Left lung (tissue), 10 donors: ENCODE data around the gene DPYSL4. TPM values are rescaled to one million over a fixed set of nuclear protein-coding genes. Genes with fewer than 3 reads are reported as not detected.

Source experiments
- ATAC-seq: fragments of 200-7000 bp; cut with Tn5 transposase; one replicate; pipeline ENCODE4 v1.9.1; 2020; ENCODE audit warnings: moderate library complexity
- DNase-seq, 4 donors: peaks; one replicate each; pipeline ENCODE4 v3.0.0-alpha.2; 2013 to 2020
- H3K27ac ChIP-seq, 2 donors: fragments of 200-600 bp; sonication (generic) in 1 of 2; one replicate each; pipeline versions ENCODE4 v1.5.0 to v1.8.0; 2020 to 2021
- H3K27me3 ChIP-seq, 2 donors: fragments of 200-600 bp; sonication (generic) in 1 of 2; one replicate each; pipeline versions ENCODE4 v1.5.0 to v1.8.0; 2020 to 2021
- H3K36me3 ChIP-seq, 2 donors: fragments of 200-600 bp; sonication (generic) in 1 of 2; one replicate each; pipeline versions ENCODE4 v1.5.0 to v1.8.0; 2020 to 2021
- H3K4me1 ChIP-seq, 2 donors: fragments of 200-600 bp; one replicate each; pipeline ENCODE4 v1.8.0; 2021
- H3K4me3 ChIP-seq, 2 donors: fragments of 200-600 bp; sonication (generic) in 1 of 2; one replicate each; pipeline versions ENCODE4 v1.5.0 to v1.8.0; 2020 to 2021; ENCODE audit warnings: mild to moderate bottlenecking in 1 of 2
- H3K9me3 ChIP-seq, 2 donors: fragments of 200-600 bp; sonication (generic) in 1 of 2; one replicate each; pipeline versions ENCODE4 v1.5.0 to v1.8.0; 2020 to 2021
- intact Hi-C, 2 donors: fragments of 100-400 bp; cut with DNase I; formaldehyde crosslinking; loops; one replicate each; pipeline versions ENCODE4 v1.11.2 to v1.14.2; 2022
- polyA plus RNA-seq, 6 donors: library from polyadenylated mRNA; unstranded; fragments of 120-200 nt; gene quantifications; one replicate each; pipeline ENCODE4 v1.2.1, GENCODE V29; 2013; ENCODE audit not compliant: insufficient read length in 6 of 6
- total RNA-seq, 2 donors: library from RNA; stranded (reverse); fragmentation: NEBNext Ultra II Directional; extraction: Animal tissue kit (Norgen Biotek cat#: 25700); gene quantifications; one replicate each; pipeline ENCODE4 v1.2.1, GENCODE V29; 2021
- TF ChIP-seq, protein P1 (sequence below), 2 donors: fragments of 200-600 bp; sonication (generic) in 1 of 2; IDR thresholded peaks; one replicate each; pipeline versions ENCODE4 v1.5.0 to v1.8.0; 2021; ENCODE audit warnings: antibody characterized with exemption in 2 of 2
- donor health status: DM: no; HTN: yes; CAD: no.
- donor health status: DM: no; HTN: no; CAD: no.

DPYSL4 gene
- total and polyA plus RNA-seq, 8 donors, result 1.3 to 14.6 (median 10.4) TPM

DNA sequence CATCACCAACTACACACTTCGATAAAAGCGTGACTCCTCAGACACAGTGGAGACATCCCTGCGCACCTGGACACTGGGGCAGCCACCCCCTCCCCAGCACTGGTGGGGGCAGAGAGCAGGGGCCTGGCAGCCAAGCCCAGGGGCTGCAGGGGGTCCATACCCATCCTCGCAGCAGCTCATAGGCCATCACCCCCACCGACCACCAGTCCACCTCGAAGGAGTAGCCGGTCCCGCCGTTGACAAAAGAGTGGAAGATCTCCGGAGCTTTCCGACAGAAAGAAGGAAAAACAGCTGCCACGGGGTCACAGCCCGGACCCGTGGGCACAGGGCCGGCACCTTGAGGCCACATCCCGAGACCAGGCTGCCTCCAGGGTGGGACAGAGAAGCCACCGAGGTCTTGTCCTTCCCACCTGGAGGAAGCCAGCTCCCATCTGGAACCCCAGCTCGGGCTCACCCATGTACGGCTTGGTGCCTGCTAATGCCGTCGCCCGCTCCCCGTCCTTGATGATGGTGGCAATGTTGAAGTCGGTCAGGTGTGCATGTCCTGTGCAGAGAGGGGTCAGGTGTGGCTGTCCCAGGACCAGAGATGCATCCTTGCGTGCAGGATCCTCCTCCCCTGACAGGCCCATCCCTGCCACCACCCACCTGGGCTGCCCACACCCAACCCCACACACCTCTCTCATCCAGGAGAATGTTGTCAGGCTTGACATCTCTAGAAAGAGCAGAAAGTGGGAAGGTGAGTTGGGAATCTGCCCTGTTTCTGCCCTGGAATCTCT lies 38.5 kb downstream of the DPYSL4 start:
- no peaks in the 10 kb centered on the region for H3K27me3 ChIP-seq
- TF ChIP-seq, protein P1, sequence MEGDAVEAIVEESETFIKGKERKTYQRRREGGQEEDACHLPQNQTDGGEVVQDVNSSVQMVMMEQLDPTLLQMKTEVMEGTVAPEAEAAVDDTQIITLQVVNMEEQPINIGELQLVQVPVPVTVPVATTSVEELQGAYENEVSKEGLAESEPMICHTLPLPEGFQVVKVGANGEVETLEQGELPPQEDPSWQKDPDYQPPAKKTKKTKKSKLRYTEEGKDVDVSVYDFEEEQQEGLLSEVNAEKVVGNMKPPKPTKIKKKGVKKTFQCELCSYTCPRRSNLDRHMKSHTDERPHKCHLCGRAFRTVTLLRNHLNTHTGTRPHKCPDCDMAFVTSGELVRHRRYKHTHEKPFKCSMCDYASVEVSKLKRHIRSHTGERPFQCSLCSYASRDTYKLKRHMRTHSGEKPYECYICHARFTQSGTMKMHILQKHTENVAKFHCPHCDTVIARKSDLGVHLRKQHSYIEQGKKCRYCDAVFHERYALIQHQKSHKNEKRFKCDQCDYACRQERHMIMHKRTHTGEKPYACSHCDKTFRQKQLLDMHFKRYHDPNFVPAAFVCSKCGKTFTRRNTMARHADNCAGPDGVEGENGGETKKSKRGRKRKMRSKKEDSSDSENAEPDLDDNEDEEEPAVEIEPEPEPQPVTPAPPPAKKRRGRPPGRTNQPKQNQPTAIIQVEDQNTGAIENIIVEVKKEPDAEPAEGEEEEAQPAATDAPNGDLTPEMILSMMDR (IDR thresholded peaks at IDR 0.05), result no peak
- H3K4me3 ChIP-seq, result no peak overlapping the region
- no peak for ATAC-seq
- intact Hi-C loops, result loop anchor here in 1 of 2 donors (10.0 kb wide), 1 partner anchor 120 kb away; no protein-coding TSS in a partner anchor
- no peaks in the 10 kb centered on the region for H3K9me3 ChIP-seq
- no peak overlapping the region for H3K27ac ChIP-seq
- DNase-seq, result peak in 1 of 4 donors; percentile 59
- H3K4me1 ChIP-seq, result peaks cover 3 to 26% of the 10 kb centered on the region in 2 donors
- peaks cover 0 to 17% of the 10 kb centered on the region in 2 donors for H3K36me3 ChIP-seq

DNA sequence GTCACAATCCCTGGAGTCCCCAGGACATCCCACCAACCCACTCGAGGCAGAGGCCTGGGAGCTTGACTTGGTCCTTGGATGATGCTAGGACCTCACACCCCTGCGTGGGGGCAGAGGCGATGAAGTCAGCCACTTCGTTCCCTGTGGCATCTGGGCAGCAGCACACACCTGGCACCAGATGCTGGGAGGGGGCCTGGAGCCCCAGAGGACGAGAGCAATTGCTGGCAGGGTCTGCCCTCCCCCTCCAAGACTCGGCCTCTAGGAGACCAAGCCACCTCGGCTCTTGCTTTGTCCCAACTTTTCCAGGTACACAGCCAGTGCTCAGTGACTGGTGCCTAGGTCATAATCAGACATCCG lies 39.1 kb downstream of the DPYSL4 start:
- no peak overlapping the region for H3K4me3 ChIP-seq
- H3K27me3 ChIP-seq, result no peaks in the 10 kb centered on the region
- DNase-seq, result peak in 1 of 4 donors; percentile 39
- no peak for ATAC-seq
- TF ChIP-seq, protein P1 (IDR thresholded peaks at IDR 0.05), result no peak
- peaks cover 0 to 17% of the 10 kb centered on the region in 2 donors for H3K36me3 ChIP-seq
- no peak overlapping the region for H3K27ac ChIP-seq
- peaks cover 3 to 32% of the 10 kb centered on the region in 2 donors for H3K4me1 ChIP-seq
- intact Hi-C loops, result loop anchor here in 1 of 2 donors (10.0 kb wide), 1 partner anchor 119 kb away; no protein-coding TSS in a partner anchor
- H3K9me3 ChIP-seq, result no peaks in the 10 kb centered on the region

DNA sequence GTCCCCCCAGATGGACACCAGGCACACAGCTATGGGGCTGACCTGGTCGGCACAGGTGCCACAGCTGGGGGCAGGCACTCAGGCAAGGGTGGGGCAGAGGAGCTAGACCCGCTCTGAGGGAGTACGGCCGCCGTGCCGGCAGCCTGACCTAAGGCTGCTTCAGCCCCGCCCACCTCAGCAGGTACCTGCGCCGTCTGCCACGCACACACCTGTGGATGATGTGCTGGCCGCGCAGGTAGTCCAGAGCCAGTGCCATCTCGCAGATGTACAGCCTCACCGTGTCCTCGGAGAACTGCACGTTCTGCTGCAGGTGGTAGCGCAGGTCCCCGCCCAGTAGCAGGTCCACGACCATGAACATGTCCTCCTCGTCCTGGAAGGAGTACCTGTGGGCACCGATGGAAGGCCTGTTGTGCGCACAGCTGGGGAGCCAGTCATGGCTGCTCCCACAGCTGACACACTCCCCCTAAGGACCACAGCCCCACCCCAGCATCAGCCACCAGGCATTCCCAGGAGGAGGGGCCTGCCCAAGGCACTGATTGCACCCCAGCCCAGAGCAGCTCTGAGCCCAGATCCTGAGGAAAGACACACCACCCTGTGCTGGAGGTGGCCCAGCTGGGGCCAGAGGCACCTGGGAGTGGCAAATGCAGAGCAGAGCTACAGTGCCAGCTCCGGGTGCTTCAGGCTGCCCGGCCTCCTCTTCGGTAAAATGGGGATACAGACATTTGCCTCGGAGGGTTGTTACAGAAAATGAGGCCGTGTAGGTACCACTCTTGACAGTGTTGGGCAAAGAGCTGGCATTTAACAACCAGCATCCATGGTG lies 40.0 kb downstream of the DPYSL4 start:
- H3K4me3 ChIP-seq, result no peak overlapping the region
- DNase-seq (peak in 1 of 4 donors; percentile 72), ATAC-seq (no peak)
- no peaks in the 10 kb centered on the region for H3K9me3 ChIP-seq
- H3K27me3 ChIP-seq, result no peaks in the 10 kb centered on the region
- peaks cover 0 to 17% of the 10 kb centered on the region in 2 donors for H3K36me3 ChIP-seq
- no peak overlapping the region for H3K27ac ChIP-seq
- TF ChIP-seq, protein P1 (IDR thresholded peaks at IDR 0.05), result no peak
- intact Hi-C loops, result loop anchor here in 1 of 2 donors (10.0 kb wide), 1 partner anchor 118 kb away; no protein-coding TSS in a partner anchor
- peaks cover 3 to 42% of the 10 kb centered on the region in 2 donors for H3K4me1 ChIP-seq

DNA sequence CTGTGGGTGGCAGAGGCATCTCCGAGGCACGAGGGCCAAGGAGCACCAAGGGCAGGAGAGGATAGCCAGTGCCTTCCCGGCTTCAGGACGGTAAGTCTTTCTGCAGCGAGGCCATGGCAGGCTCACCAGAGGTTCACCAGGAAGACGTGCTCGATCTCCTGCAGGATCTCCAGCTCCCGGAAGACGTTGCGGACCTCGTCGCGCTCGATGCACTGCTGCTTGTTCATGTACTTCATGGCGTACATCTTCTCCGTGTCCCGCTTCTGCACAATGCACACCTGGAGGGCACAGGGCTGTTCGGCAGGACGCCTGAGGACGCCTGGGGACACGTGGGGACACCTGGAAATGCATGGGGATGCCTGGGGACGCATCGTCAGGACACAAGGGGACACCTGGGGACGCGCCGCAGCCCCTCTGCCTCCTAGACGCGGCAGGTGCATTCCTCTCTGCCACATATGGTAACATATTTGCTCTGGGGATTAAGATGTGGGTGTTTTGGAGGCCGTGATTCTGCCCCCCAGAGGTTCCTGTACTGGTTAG lies 41.2 kb downstream of the DPYSL4 start:
- H3K4me1 ChIP-seq, result peaks cover 3 to 52% of the 10 kb centered on the region in 2 donors
- TF ChIP-seq, protein P1 (IDR thresholded peaks at IDR 0.05), result no peak
- intact Hi-C loops, result loop anchor here in 1 of 2 donors (10.0 kb wide), 1 partner anchor 117 kb away; no protein-coding TSS in a partner anchor
- no peaks in the 10 kb centered on the region for H3K9me3 ChIP-seq
- H3K27me3 ChIP-seq, result no peaks in the 10 kb centered on the region
- DNase-seq (peak in 1 of 4 donors; percentile 75), ATAC-seq (no peak)
- no peak overlapping the region for H3K4me3 ChIP-seq
- H3K27ac ChIP-seq, result no peak overlapping the region
- H3K36me3 ChIP-seq, result peaks cover 0 to 10% of the 10 kb centered on the region in 2 donors
